H1 (cell line): ENCODE results near the gene RAPH1. TPM values are rescaled to one million over a fixed set of nuclear protein-coding genes. Genes with fewer than 3 reads are reported as not detected.

Source experiments
- BCL11A ChIP-seq, 2 experiments: IDR thresholded peaks; one replicate each; pipeline ENCODE4 v1.6.1; 2011; ENCODE audit warnings: low read depth in 2 of 2, low read length in 2 of 2, mild to moderate bottlenecking in 2 of 2
- EP300 ChIP-seq, 2 experiments: IDR thresholded peaks; 1 replicate in 1 of 2; 2 replicates in 1 of 2; pipeline ENCODE4 v1.6.1; 2011 to 2012; ENCODE audit warnings: low read depth in 2 of 2, low read length in 2 of 2, mild to moderate bottlenecking in 2 of 2, borderline replicate concordance in 1 of 2, inconsistent platforms in 1 of 2, moderate library complexity in 1 of 2
- FOSL1 ChIP-seq: IDR thresholded peaks from 2 replicates; pipeline ENCODE4 v1.6.1; 2011; ENCODE audit warnings: mild to moderate bottlenecking, low read depth, low read length, moderate library complexity; ENCODE audit not compliant: insufficient read depth
- JUND ChIP-seq: IDR thresholded peaks from 2 replicates; pipeline ENCODE4 v1.6.1; 2011; ENCODE audit warnings: mild to moderate bottlenecking, improper control_type of control experiment, low read length
- SP2 ChIP-seq: IDR thresholded peaks from 2 replicates; pipeline ENCODE4 v1.6.1; 2012; ENCODE audit warnings: mild to moderate bottlenecking, low read length, inconsistent platforms
- polyA plus RNA-seq, 7 experiments: library from polyadenylated mRNA; depleted of rRNA in 3 of 7; stranded (reverse) in 5 of 7; unstranded in 2 of 7; fragments of >200 nt in 5 of 7; fragments of 200-250 nt in 2 of 7; gene quantifications; 1 replicate in 5 of 7; 2 replicates in 1 of 7; 4 replicates in 1 of 7; pipeline versions ENCODE4 v1.2.1 to v1.2.3, GENCODE V29; 2011 to 2013; ENCODE audit warnings: missing spikeins in 2 of 7, mixed read lengths in 2 of 7
- total RNA-seq: library from RNA; stranded (reverse); fragmentation: NEBNext Ultra II Directional; extraction: Animal tissue kit (Norgen Biotek cat#: 25700); gene quantifications from 2 replicates; pipeline ENCODE4 v1.2.1, GENCODE V29; 2021
- TF ChIP-seq, protein P1 (sequence below): IDR thresholded peaks from 2 replicates; pipeline ENCODE4 v1.6.1; 2012; ENCODE audit warnings: inconsistent platforms

RAPH1 gene
- total and polyA plus RNA-seq, 2 of the 8 experiments (the other 6 are each of a cell fraction or from before 2014, with no cell fraction given) = 3.8 to 27.4 TPM

DNA sequence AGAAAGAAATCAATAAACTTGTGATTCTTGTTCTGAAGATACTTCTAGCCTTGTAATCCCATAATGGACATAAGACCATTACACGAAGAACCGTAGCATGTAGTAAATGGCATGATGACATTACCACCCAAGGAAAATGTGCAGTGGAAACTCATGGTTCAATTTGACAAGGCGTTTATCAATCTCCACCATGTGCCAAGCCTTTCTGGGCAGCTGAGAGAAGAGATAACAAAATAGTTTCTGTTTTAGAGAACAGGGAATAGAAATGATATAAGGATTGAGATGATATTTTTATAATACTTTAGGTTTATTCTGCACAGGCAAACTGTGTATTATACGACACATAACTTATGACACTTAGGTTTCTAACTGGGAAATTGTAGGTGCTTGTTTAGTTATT is 187.7 kb downstream of the RAPH1 start (continued):
- no peak for TF ChIP-seq FOSL1
- TF ChIP-seq SP2 = no peak
- no peak for TF ChIP-seq BCL11A (IDR thresholded peaks at IDR 0.05; ENCODE audit: low read depth in 2 of 2, low read length in 2 of 2)
- TF ChIP-seq, protein P1, sequence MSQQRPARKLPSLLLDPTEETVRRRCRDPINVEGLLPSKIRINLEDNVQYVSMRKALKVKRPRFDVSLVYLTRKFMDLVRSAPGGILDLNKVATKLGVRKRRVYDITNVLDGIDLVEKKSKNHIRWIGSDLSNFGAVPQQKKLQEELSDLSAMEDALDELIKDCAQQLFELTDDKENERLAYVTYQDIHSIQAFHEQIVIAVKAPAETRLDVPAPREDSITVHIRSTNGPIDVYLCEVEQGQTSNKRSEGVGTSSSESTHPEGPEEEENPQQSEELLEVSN = no peak
- no peak for TF ChIP-seq JUND
- TF ChIP-seq EP300 (IDR thresholded peaks at IDR 0.05; ENCODE audit: borderline replicate concordance in 1 of 2, low read depth in 2 of 2, low read length in 2 of 2) = no peak
